ENCODE data around the gene BUB3. TPM values are rescaled to one million over a fixed set of nuclear protein-coding genes. Genes with fewer than 3 reads are reported as not detected.
"Not testable (repeated sequence)": the region's sequence is repeated elsewhere in the genome, so short reads cannot be mapped to it uniquely, and the experiment has no call there.

BUB3 gene
- polyA plus RNA-seq, 2 of the 4 experiments (the other 2 are of a cell fraction), result 216 to 229 TPM

GRCh38 chr10:123165445-123166072 lies 11.4 kb downstream of the BUB3 start:
- Histone ChIP-seq H3K4me2 (no peak overlapping the region), H3K9me3 (no peaks in the 10 kb centered on the region), H3K27ac (no peak overlapping the region), H3K4me3 (no peak overlapping the region), H3K4me1 (no peaks in the 10 kb centered on the region)
- peak; percentile 59 to 81; a peak in 4 of 6 replicates for ATAC-seq
- DNase-seq (ENCODE audit: low read depth in 1 of 2, low spot score in 1 of 2), result no peak
- CTCF ChIA-PET, result interaction anchor here (1.2 kb wide), 1 partner anchor 32 kb away, joined by 3 read pairs; no protein-coding TSS in a partner anchor
- WGBS (ENCODE audit: missing lambda C conversion rate), result 73% methylated on average over 4 of the region's 4 CpGs
- FAIRE-seq, result no peak
- TF ChIP-seq RNF2 (IDR thresholded peaks at IDR 0.05; ENCODE audit: borderline replicate concordance, low read depth) (no peak), ZSCAN20 (CRISPR knock-in tag; IDR thresholded peaks at IDR 0.05) (no peak), POLR2A (IDR thresholded peaks at IDR 0.05; ENCODE audit: low read length) (no peak), MYC (IDR thresholded peaks at IDR 0.05; ENCODE audit: borderline replicate concordance, low read length) (no peak), NFE2L2 (conservative IDR thresholded peaks at IDR 0.05; ENCODE audit: low read length) (no peak), EHMT2 (IDR thresholded peaks at IDR 0.05; ENCODE audit: low read depth) (no peak)
- POLR2A ChIA-PET, result interaction anchor here (1.4 kb wide), 1 partner anchor 12 kb away, joined by 5 read pairs; the partner anchor contains the start of gene BUB3

- Histone ChIP-seq H3K4me3 (no peak overlapping the region), H3K4me1 (no peaks in the 10 kb centered on the region), H3K27ac (no peak overlapping the region), H3K9me3 (no peaks in the 10 kb centered on the region), H3K4me2 (no peak overlapping the region)
- TF ChIP-seq FOXS1 (CRISPR knock-in tag; IDR thresholded peaks at IDR 0.05), result no peak
- TF ChIP-seq ZSCAN20 (CRISPR knock-in tag; IDR thresholded peaks at IDR 0.05), result no peak
- TF ChIP-seq GATA3 (IDR thresholded peaks at IDR 0.05; ENCODE audit: borderline replicate concordance), result no peak
- TF ChIP-seq TFCP2L1 (CRISPR knock-in tag; IDR thresholded peaks at IDR 0.05), result no peak
- TF ChIP-seq CHD4 (IDR thresholded peaks at IDR 0.05; ENCODE audit: borderline replicate concordance), result no peak
- TF ChIP-seq POLR2AphosphoS2 (conservative IDR thresholded peaks at IDR 0.05; ENCODE audit: low read length), result no peak
- TF ChIP-seq E2F6 (IDR thresholded peaks at IDR 0.05; ENCODE audit: borderline replicate concordance, low read depth), result no peak
- no peak for TF ChIP-seq RARB (CRISPR knock-in tag; IDR thresholded peaks at IDR 0.05)
- no peak for TF ChIP-seq BCL3 (IDR thresholded peaks at IDR 0.05)
- no peak for TF ChIP-seq FOSL2 (IDR thresholded peaks at IDR 0.05)
- no peak for TF ChIP-seq FOSL2 (CRISPR knock-in tag; IDR thresholded peaks at IDR 0.05)
- TF ChIP-seq SREBF2 (IDR thresholded peaks at IDR 0.05), result no peak
- no peak for TF ChIP-seq ATOH8 (CRISPR knock-in tag; IDR thresholded peaks at IDR 0.05; ENCODE audit: low read depth)
- no peak for TF ChIP-seq HOXB5 (CRISPR knock-in tag; IDR thresholded peaks at IDR 0.05)
- no peak for TF ChIP-seq ZFP36 (IDR thresholded peaks at IDR 0.05; ENCODE audit: borderline replicate concordance, partially characterized antibody)
- no peak for TF ChIP-seq RAD21 (conservative IDR thresholded peaks at IDR 0.05 in 1 of 2, IDR thresholded peaks at IDR 0.05 in 1 of 2)
- TF ChIP-seq JUN (IDR thresholded peaks at IDR 0.05), result no peak
- WGBS (ENCODE audit: missing lambda C conversion rate), result 95% methylated on average over 2 of the region's 2 CpGs
- DNase-seq (ENCODE audit: low read depth in 1 of 2, low spot score in 1 of 2), result no peak
- ATAC-seq, result no peak
- ChIA-PET POLR2A (no interaction called here), CTCF (interaction anchor here (1.5 kb wide), 1 partner anchor 214 kb away, joined by 3 read pairs; no protein-coding TSS in a partner anchor)
- FAIRE-seq, result no peak
Measured at GRCh38 chr10:123166618-123167017, 12.4 kb downstream of the BUB3 start.

- ChIA-PET CTCF (no interaction called here), POLR2A (no interaction called here)
- 97% methylated on average over 4 of the region's 4 CpGs for WGBS (ENCODE audit: missing lambda C conversion rate)
- H3K4me2 ChIP-seq, result no peak overlapping the region
- no peak for FAIRE-seq
- no peak overlapping the region for H3K27ac ChIP-seq
- no peak for DNase-seq (ENCODE audit: low read depth in 1 of 2, low spot score in 1 of 2)
- no peak overlapping the region for H3K4me3 ChIP-seq
- H3K9me3 ChIP-seq, result no peaks in the 10 kb centered on the region
- no peaks in the 10 kb centered on the region for H3K4me1 ChIP-seq
- TF ChIP-seq ZFP36 (IDR thresholded peaks at IDR 0.05; ENCODE audit: borderline replicate concordance, partially characterized antibody), result no peak
- no peak for TF ChIP-seq RCOR1 (IDR thresholded peaks at IDR 0.05; ENCODE audit: low read depth, low read length)
- no peak for TF ChIP-seq RNF2 (IDR thresholded peaks at IDR 0.05; ENCODE audit: borderline replicate concordance, low read depth)
- no peak for TF ChIP-seq KDM5A (IDR thresholded peaks at IDR 0.05)
- TF ChIP-seq NR3C1 (IDR thresholded peaks at IDR 0.05), result no peak
- TF ChIP-seq HEYL (CRISPR knock-in tag; IDR thresholded peaks at IDR 0.05), result no peak
- no peak for TF ChIP-seq ZNF302 (CRISPR knock-in tag; IDR thresholded peaks at IDR 0.05)
- no peak for TF ChIP-seq JUNB (IDR thresholded peaks at IDR 0.05)
- no peak for ATAC-seq
Measured at GRCh38 chr10:123170961-123171360, 16.8 kb downstream of the BUB3 start.

- H3K27ac ChIP-seq; ATAC-seq; DNase-seq (ENCODE audit: low read depth in 1 of 2, low spot score in 1 of 2); H3K4me2 ChIP-seq; FAIRE-seq; POLR2A ChIA-PET; H3K4me3 ChIP-seq; H3K4me1 ChIP-seq; H3K9me3 ChIP-seq: not testable (repeated sequence)
- 98% methylated on average over 10 of the region's 10 CpGs for WGBS (ENCODE audit: missing lambda C conversion rate)
- CTCF ChIA-PET, result interaction anchor here (1.3 to 1.4 kb wide), 2 partner anchors 38 to 388 kb away, joined by 3 read pairs; no protein-coding TSS in a partner anchor
Measured at GRCh38 chr10:123171616-123172015, 17.4 kb downstream of the BUB3 start.
